GM21619 (cell line): ENCODE results near the gene WNT7B.

Experiments used
- ATAC-seq: cut with Tn5 transposase; IDR thresholded peaks from one replicate; pipeline ENCODE4 v1.9.1; 2021; ENCODE audit not compliant: unreplicated experiment

Gene WNT7B

GRCh38 chr22:45960477-45961386, 16.2 kb downstream of the WNT7B start:
- ATAC-seq = no peak

DNA sequence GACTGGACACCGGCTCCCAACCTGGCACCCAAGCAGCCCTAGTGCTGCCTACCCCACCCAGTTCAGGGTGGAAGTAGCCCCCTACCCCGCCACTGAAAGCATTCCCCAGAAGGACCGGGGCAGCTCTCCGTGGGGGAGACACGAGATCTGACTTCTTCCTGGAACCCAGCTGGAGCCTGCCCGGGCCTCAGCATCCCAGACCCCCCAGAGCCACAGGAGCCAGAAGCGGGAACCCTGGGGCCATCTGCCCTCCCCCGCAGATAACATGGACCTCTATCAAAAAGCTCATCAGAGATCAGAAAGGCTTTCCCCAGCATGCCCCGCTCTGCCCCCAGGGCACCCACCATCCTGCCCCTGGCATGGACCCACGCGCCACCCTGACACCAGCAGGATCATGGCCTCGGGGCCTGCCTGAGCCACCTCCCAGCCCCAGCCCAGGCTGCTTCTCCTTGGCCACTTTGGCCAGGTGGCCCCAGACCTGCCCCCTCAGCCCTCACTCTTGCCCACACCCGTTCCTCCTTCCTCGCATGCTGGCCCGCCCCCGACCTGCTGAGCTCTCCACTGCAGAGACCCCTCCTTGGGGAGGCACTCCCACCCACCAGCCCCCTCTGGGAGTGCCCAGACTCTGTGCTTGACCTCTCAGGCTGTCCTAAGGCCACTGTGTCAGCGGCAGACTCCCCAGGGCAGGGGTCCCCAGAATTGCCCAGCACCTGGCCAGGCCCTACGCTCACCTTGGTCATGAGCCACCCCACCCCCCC, 17.1 kb downstream of the WNT7B start:
- ATAC-seq = no peak

GRCh38 chr22:45958971-45959370, 18.0 kb downstream of the WNT7B start:
- ATAC-seq = no peak

DNA sequence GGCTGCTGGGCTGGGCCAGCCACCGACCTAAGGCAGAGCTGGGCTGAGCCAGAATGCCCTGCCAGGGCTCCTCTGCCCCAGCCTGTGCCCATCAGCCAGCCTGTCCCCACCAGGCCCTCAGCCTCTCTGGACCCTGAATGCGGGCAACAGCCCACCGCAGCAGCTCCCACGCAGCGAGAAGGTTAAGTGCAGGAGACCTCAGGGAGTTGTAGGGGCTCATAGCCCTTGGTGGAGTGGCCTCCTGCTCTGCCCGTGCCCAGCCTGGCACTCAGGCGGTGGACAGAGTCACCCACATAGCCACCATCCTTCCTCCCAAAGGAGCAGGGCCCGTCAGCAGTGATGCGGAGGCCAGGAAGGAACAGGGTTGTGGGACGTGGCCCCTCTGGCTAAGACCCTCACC, 19.1 kb downstream of the WNT7B start:
- ATAC-seq = no peak

DNA sequence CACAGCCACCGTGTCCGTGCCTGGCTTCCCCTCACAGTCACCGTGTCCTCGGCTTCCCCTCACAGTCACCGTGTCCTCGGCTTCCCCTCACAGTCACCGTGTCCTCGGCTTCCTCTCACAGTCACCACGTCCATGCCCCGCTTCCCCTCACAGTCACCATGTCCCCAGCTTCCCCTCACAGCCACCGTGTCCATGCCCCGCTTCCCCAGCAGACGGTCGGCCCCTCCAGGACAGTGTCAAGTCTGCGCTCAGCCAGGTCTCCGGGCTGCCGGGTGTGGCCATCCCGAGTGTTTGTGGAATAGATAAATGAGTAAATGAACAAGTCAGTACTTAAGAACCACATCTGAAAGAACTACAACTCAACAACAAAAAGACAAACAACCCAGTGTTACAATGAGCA, 23.8 kb downstream of the WNT7B start:
- no peak for ATAC-seq

DNA sequence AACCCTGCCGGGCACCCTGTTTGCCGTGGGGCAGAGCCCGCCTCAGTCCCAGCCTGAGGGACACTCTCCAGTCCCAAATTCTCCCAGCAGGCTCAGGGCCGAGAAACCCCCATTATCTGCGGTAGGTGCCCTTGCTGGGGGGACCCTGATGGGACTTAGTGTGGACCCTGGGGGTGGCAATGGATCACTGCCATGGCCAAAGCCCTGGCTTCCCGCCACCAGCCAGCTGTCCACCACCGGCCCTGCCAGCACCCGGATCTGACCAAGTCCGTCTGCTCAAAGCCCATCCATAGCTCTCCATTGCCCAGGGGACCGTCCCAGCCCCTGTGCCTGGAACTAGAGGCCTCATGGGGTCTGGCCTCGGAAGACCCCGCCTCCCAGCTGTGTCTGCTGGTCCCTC, 24.4 kb downstream of the WNT7B start:
- ATAC-seq = no peak

GRCh38 chr22:45952151-45952550, 24.8 kb downstream of the WNT7B start:
- ATAC-seq = no peak

DNA sequence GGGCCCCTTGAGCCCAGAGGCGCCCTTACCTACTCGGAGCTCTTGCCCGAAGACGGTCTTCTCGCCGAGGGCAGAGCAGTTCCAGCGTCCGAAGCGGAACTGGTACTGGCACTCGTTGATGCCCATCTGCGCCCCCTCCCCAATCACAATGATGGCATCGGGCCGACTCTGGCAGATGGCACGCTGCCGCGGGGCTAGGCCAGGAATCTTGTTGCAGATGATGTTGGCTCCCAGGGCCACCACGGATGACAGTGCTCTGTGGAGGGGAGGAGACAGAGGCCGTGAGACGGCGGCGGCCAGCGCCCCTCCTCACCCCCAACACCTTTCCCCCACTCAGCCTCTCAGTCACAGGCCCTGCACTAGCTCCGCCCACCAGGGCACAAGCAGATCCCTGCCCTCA, 27.1 kb downstream of the WNT7B start:
- no peak for ATAC-seq

DNA sequence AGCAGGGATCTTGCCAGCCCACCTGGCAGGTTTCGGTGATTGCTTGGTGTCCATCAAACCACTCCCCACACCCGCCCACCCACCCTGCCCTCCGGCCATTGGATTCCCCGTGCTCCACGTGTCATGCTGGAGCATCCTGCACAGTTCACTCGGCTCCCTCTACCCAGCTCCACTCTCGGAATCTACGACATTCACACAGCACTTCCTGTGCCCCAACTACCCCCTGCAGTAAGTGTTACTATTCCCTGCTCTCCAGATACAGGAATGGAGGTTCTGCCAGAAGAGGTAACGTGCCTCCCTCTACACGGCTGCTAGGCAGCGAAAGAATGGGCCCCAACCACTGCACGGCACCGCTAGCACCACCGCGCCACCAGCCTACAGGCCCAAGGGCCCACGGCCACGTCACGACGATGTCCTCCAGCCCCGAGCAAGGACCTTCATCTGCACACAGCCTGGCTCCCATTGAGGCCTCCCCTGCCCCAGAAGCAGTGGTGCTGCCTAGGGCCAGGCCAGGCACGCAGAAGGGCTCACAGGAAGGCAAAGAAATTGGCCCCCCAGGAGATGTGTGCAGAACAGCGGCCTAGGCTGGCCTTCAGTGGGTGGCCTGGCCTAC, 27.6 kb downstream of the WNT7B start:
- no peak for ATAC-seq

- ATAC-seq = no peak
Measured at GRCh38 chr22:45948081-45948648, 28.8 kb downstream of the WNT7B start.

GRCh38 chr22:45946805-45947600, 30.0 kb downstream of the WNT7B start:
- no peak for ATAC-seq

GRCh38 chr22:45945621-45946106, 31.3 kb downstream of the WNT7B start:
- no peak for ATAC-seq

DNA sequence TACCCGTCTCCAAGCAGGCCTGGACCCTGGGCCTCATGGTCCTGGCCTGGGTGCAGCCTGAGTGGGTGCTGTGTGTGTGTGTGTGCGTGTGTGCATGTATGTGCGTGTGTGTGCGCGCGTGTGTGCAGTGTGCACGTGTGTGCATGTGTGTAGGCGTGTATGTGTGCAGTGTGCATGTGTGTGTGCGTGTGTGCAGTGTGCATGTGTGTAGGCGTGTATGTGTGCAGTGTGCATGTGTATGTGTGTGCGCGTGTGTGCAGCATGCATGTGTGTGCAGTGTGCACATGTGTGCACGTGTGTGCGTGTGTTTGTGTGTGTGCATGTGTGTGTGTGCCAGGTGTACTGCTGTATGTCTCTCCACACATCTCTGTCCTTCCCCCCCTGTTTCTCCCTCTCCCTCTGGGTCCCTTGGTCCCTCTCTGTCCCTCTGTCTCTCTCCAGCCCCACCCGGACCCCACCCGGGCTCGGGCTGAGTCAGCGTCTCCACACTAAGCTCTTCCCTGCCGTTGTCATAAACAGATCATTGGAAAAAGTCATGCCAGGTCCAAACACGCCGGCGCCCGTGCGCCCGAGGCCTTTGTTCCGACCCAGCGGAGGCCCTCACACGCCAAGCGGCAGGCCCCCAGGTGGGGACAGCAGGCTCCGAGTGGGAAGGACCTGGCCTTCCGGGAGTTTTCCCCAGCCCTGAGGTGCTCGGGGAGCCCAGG, 34.0 kb downstream of the WNT7B start:
- no peak for ATAC-seq

GRCh38 chr22:45942344-45942743, 34.6 kb downstream of the WNT7B start:
- ATAC-seq = no peak

GRCh38 chr22:45938913-45939312, 38.0 kb downstream of the WNT7B start:
- ATAC-seq = no peak

GRCh38 chr22:45937960-45938359, 39.0 kb downstream of the WNT7B start:
- ATAC-seq = no peak

DNA sequence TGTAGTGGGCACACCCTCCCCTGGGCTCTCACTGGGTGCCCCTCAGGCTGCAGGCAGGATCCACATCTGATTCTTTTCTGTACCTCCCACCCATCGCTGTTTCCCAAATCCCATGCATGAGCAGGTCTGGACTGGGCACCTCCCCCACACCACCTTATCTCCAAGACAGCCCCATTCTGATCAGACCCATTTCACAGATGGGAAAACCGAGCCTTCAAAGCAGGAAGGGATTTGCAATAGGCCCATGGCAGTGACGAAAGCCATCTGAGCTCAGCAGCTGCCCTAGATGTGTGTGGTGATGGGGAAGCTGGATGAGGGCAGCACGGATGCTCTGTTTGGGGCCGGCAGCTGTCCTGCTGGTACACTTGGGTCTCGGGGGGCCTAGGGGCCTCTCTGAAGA, 41.4 kb downstream of the WNT7B start:
- ATAC-seq = no peak

DNA sequence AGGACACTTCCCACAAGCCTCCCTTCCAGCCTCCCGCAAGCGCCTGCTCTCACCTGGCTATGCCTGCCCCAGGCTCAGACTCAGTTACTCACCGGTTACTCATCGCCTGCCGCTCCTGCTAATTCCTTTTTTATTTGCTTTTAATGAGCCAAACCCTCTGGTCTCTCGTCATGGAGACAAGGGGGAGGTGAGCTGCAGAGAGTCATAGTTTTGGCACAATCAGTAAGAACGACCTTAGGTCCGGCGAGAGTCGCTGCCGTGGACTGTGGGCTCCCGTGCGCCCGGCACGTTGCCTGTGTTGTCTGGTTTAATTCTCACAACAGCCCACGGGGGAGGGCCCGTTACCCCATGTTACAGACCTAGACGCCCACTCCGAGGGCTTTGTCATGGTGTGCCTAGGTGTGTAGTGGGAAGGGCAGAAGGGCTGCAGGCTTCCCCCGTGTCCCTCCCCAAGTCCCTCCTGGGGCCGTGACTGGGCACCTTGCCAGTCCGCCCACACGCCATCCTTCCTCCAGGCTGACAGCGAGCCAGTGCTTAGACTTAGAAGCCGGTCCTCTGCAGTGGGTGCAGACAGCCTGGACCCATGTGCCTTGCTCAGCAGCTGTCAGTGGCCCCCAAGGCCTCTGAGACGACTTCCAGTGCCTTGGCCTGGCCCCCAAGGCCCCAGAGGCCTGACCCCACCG, 42.2 kb downstream of the WNT7B start:
- no peak for ATAC-seq

DNA sequence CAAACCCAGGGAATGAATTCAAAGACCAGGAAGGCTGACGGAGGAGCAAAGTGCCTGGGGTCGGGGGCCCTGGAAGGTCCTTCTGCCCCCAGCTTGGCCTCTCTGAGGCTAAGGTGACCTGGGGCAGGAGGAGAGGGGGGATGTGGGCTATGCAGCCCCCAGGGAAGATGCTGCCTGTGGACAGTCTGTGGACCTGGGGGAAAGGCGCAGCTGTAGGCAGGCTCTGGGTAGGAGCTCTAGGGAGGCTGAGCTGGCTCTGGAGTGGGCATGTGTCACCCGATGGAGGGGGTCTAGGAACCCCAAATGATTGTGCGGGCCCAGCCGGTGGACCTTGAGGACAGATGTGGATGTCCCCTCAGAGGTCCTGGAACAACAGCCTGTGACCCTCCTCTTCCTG, 42.8 kb downstream of the WNT7B start:
- ATAC-seq = no peak
